Lower leg skin (tissue), 3 donors: Measurements from ENCODE around the gene SSH3.

Source experiments
- CTCF ChIP-seq, 3 donors: fragments of 450-650 bp; IDR thresholded peaks; one replicate each; pipeline ENCODE4 v1.5.1; 2016; ENCODE audit warnings: antibody characterized with exemption in 3 of 3, mild to moderate bottlenecking in 3 of 3, moderate library complexity in 2 of 3
- POLR2A ChIP-seq, 2 donors: fragments of 450-650 bp; IDR thresholded peaks; one replicate each; pipeline ENCODE4 v1.6.1; 2016 to 2017; ENCODE audit warnings: antibody characterized with exemption in 2 of 2, mild to moderate bottlenecking in 1 of 2, moderate library complexity in 1 of 2

GRCh38 chr11:67356387-67356863 lies 53.1 kb downstream of the SSH3 start:
- no peak for TF ChIP-seq CTCF (IDR thresholded peaks at IDR 0.05)
- TF ChIP-seq POLR2A (IDR thresholded peaks at IDR 0.05) = no peak
